GM18511 (cell line): ENCODE data around the gene CGB2.
"Not testable (repeated sequence)": the region's sequence is repeated elsewhere in the genome, so short reads cannot be mapped to it uniquely, and the experiment has no call there.

Experiments
- ATAC-seq: cut with Tn5 transposase; IDR thresholded peaks from one replicate; pipeline ENCODE4 v1.9.1; 2021; ENCODE audit warnings: mild to moderate bottlenecking, moderate library complexity; ENCODE audit not compliant: unreplicated experiment

CGB2 gene

DNA sequence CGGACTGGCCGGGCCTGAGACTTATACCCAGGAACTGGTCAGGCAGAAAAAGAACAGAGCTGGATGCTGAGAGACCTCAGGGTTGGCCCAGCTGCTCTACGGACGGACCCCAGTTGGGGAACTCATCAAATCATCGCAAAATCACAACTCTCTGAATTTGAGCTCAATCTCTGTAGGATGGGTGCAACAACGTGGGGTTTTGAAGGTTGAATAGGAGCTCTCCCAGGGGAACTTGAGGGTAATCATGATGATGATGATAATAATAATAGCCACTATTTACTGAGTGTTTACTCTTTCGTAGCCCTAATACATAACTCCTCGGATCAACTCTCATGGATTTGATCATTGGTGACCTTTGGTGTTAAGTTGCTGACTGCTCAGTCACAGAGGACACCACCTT is 1.4 kb upstream of the CGB2 start:
- ATAC-seq: not testable (repeated sequence)

DNA sequence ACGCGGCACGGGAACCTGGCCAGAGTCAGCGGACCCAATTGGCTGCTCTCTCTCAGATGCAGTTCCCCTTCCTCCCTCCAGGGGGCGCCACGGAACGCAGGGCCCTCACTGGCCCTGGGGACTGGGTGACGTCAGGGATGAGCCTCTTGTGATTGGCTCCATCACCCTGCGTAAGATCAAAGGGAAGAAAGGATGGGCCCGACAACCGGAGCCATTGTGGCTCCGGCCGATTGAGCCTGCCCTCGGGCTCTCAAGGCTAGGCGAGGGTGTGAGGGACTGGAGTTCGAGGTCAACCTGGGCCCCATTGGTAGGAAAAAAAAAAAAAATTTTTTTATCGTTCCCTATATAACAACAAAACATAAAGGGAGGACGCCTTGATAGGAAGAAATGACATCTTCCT is 5.1 kb downstream of the CGB2 start, which contains the start of gene CGB1:
Gene CGB1 (minus strand): TSS at position 81 of the 400 bp plus-strand sequence. CDS start 184 bp downstream, outside the sequence.
- not testable (repeated sequence) for ATAC-seq

DNA sequence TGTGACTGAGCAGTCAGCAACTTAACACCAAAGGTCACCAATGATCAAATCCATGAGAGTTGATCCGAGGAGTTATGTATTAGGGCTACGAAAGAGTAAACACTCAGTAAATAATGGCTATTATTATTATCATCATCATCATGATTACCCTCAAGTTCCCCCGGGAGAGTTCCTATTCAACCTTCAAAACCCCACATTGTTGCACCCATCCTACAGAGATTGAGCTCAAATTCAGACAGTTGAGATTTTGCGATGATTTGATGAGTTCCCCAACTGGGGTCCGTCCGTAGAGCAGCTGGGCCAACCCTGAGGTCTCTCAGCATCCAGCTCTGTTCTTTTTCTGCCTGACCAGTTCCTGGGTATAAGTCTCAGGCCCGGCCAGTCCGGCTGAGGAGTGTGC is 6.4 kb downstream of the CGB2 start:
- not testable (repeated sequence) for ATAC-seq

DNA sequence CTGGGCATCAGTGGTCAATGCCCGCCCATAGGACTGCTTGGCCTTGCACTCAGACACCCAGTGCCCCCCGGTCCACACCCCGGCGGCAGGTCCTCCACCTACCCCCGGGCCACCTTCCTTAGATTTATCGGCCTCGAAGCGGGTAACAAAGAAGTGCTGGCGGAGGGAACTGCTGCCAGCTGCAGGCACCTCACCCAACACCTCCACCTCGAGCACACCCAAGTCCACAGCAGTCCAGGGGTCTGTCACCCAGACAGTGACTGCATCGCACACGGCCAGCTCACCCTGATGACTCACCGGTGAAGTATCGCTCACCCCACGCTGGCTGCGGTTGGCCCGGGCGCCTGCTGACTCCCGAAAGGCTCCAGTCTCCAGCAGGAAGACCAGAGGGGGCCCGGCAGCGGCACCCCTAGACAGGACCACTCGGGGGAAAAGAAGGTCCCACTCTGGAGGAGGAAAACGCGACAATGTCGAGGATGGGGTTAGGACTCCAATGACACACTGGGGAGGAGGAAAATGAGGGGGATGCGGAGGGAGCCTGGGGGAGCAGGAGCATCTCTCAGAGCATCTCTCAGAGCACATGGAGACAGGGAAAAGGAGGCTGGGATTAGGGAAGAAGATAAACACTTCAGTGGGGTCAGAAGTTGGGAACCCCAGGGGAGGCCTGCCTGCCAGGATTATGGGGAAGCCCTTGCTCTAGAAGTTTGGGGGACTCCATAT is 7.0 kb downstream of the CGB2 start:
- not testable (repeated sequence) for ATAC-seq

DNA sequence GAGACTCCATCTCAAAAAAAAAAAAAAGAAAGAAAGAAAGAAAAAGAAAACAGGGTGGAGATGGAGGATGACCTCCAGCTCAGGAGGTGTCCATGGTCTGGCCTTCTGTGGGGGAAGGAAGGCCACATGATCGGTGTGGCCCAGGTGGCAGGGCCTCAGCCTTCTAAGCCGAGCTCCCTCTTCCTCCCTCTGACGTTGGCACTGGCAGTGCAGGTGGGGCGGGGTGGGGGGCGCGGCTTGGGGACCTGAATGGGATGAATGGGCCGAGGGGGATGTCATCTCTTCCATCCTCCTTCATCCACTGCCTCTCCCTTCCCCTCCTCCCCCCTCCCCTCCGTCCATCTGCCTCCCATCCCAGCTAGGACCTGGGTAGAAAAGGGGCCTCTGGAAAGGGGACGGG is 8.0 kb downstream of the CGB2 start:
- not testable (repeated sequence) for ATAC-seq

DNA sequence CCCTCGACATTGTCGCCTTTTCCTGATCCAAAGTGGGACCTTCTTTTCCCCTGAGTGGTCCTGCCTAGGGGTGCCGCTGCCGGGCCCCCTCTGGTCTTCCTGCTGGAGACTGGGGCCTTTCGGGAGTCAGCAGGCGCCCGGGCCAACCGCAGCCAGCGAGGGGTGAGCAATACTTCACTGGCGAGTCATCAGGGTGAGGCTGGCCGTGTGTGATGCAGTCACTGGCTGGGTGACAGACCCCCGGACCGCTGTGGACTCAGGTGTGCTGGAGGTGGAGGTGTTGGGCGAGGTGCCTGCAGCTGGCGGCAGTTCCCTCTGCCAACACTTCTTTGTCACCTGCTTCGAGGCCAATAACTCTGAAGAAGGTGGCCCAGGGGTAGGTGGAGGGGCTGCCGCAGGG is 10.5 kb downstream of the CGB2 start:
- no peak for ATAC-seq

DNA sequence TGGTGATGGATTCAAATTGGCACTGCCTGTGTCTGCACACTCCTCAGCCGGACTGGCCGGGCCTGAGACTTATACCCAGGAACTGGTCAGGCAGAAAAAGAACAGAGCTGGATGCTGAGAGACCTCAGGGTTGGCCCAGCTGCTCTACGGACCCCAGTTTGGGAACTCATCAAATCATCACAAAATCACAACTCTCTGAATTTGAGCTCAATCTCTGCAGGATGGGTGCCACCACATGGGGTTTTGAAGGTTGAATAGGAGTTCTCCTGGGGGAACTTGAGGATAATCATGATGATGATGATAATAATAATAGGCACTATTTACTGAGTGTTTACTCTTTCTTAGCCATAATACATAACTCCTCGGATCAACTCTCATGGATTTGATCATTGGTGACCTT is 11.0 kb downstream of the CGB2 start:
- not testable (repeated sequence) for ATAC-seq

DNA sequence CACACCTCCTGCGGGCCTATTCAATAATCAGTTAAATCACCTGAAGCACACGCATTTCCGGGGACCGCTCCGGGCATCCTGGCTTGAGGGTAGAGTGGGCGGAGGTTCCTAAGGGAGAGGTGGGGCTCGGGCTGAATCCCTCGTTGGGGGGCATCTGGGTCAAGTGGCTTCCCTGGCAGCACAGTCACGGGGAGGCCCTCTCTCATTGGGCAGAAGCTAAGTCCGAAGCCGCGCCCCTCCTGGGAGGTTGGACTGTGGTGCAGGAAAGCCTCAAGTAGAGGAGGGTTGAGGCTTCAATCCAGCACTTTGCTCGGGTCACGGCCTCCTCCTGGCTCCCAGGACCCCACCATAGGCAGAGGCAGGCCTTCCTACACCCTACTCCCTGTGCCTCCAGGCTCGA is 11.9 kb downstream of the CGB2 start, which contains the start of gene CGB5:
Gene CGB5 (plus strand): TSS at position 301 of the 400 bp plus-strand sequence. CDS start 362 bp downstream, outside the sequence.
- ATAC-seq: not testable (repeated sequence)

DNA sequence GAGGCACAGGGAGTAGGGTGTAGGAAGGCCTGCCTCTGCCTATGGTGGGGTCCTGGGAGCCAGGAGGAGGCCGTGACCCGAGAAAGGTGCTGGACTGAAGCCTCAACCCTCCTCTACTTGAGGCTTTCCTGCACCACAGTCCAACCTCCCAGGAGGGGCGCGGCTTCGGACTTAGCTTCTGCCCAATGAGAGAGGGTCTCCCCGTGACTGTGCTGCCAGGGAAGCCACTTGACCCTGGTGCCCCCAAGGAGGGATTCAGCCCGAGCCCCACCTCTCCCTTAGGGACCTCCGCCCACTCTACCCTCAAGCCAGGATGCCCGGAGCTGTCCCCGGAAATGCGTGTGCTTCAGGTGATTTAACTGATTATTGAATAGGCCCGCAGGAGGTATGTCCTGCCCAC is 17.3 kb downstream of the CGB2 start, which contains the start of gene CGB8:
Gene CGB8 (minus strand): TSS at position 101 of the 400 bp plus-strand sequence. CDS start 372 bp downstream, outside the sequence.
- ATAC-seq: not testable (repeated sequence)

DNA sequence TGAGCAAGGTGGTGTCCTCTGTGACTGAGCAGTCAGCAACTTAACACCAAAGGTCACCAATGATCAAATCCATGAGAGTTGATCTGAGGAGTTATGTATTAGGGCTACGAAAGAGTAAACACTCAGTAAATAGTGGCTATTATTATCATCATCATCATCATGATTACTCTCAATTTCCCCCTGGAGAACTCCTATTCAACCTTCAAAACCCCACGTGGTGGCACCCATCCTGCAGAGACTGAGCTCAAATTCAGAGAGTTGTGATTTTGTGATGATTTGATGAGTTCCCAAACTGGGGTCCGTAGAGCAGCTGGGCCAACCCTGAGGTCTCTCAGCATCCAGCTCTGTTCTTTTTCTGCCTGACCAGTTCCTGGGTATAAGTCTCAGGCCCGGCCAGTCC is 18.1 kb downstream of the CGB2 start:
- not testable (repeated sequence) for ATAC-seq

DNA sequence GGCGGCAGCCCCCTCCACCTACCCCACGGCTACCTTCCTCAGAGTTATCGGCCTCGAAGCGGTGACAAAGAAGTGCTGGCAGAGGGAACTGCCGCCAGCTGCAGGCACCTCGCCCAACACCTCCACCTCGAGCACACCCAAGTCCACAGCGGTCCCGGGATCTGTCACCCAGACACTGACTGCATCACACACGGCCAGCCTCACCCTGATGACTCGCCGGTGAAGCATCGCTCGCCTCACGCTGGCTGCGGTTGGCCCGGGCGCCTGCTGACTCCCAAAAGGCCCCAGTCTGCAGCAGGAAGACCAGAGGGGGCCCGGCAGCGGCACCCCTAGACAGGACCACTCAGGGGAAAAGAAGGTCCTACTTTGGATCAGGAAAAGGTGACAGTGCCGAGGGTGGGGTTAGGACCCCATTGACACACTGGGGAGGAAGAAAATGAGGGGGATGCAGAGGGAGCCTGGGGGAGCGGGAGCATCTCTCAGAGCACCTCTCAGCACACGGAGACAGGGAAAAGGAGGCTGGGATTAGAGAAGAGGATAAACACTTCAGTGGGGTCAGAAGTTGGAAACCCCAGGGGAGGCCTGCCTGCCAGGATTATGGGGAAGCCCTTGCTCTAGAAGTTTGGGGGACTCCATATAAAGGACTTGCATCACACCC is 18.8 kb downstream of the CGB2 start:
- not testable (repeated sequence) for ATAC-seq

DNA sequence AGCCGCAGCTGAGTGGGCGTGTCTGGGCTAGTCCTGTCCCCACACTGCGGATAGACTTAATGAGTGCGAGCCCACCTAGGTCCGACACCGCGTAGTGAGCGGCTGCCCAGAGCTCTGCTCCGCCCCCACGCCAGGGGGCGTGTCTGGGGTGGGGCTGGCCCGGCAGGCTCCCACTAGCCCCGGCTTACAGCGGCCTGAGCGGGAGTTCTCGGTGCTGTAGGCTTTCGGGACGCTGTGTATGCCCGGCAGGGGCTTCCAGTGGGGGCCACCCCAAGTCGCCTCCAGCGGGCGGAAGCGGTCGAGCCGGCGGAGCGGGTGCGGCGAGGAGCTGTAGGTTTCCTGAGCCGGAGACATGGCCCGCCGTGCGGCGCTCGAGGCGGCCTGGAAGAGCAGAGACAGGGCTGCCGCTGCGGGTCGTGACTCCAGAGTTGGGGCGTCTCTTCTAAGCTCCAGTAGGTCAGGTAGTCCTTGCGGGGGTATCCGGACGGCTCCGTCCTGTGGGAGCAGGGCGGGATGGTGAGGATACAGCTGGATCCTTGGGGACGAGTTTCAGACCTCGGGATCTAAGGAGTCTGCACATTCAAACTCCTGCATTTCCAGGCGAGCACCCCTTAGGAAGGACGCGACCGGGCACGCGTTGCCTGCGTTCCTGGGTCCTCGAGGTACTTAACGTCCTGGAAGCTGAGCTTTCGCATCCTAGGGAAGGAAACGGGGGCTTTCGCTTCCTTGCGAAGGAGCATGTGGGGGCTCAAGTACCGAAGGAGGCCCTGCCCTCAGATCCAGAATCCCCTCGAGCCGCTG is 24.6 kb downstream of the CGB2 start:
- no peak for ATAC-seq

DNA sequence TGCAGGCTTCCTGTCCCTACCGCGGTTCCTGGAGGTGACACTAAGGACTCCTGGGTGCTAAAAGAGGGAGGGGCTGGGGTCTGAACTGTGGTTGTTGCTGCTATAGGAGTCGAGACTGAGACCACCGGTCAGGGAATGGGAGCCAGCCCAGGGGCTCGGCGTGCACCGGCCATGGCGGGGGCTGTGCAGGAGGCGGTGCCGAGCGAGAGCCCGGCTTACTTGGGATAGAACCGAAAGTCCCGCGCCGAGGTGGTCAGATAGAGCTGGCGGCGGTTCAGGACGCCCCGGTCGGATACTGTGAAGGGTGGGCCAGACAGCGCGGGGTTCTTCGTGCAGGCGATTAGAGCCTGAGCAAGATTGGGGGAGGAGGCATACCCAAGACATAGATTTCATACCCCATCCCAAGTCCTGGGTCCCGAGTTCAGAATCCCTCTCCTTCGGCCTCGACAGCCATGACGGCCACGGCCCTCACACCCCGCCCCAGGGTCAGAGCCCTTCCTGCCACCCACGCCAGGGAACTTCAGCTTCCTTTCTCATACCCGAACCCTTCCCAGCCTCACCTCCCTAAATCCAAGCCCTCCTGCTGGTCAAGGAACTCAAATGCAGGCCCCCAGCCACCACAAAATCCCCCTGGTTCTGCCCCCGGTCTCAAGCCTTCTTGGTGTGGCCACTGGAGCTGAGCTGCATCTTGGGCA is 25.4 kb downstream of the CGB2 start:
- ATAC-seq: not testable (repeated sequence)

DNA sequence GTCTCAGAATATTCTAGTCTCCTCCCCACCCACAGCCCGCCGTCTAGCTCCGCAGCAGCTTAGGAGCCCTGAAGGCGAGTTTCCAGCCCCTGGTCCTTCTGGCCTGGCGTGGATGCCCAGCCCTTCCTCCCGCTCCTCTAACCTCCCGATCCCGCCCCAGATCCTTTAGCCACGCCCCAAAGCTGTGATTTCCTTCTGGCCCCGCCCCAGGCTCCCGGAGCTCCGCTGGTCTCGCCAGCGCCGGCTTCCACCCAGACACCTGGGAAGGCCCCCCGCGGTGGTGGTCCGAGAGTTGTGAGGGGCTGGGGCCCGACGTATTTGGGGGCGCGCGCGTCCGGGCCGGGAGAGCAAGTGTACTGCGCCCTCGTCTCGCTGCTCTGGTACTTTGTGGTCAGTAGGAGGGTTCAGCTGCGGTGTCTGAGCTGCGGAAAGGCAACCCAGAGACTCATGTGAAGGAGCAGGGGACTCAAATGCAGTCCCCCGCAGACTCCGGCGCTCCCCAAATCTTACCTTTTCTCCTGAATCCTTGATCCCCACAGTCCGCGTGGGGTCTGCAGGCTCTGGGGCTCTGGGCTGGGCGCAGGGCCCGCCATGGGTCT is 26.0 kb downstream of the CGB2 start, which contains the start of gene CGB7:
Gene CGB7 (minus strand): TSS at position 114 of the 599 bp plus-strand sequence. CDS start 2,374 bp downstream, outside the sequence.
- ATAC-seq: no peak

DNA sequence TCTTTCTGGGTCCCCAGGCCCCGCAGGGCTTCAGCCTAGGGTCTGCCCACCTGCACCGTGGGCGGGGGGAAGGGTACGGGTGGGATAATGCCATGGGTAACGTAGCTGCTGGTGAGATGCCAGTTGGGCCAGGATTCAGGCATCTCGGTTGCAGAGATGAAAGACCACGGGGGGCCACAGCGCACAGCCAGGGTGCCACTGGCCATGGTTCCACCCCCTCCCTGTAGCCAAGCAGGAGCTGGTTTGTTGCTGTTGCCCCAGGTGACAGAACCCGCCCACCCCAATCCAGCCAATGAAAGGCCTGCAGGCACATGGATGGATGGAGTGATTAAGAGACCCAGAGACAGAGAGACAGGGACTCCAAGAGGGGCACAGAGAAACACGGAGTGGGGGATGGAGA is 26.9 kb downstream of the CGB2 start:
- ATAC-seq: no peak

DNA sequence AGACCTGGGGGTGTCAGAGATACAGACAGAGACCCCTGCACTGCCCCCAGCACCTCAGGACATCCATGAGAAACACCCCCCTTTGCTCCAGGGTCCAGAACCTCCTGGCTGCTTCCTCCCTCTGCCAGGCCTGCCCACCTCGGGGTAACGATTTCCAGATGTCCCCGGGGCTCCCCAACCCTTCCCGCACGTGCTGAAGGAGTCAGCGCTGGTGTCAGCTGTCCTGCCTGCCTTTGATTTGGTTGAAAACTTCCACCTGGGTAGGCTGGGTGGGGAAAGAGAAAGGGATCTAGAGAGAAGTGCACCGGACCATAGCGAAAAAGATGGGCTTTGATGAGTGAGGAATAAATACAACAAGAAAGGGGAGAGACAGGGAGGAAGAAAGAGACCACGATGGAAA is 27.4 kb downstream of the CGB2 start:
- ATAC-seq: no peak

DNA sequence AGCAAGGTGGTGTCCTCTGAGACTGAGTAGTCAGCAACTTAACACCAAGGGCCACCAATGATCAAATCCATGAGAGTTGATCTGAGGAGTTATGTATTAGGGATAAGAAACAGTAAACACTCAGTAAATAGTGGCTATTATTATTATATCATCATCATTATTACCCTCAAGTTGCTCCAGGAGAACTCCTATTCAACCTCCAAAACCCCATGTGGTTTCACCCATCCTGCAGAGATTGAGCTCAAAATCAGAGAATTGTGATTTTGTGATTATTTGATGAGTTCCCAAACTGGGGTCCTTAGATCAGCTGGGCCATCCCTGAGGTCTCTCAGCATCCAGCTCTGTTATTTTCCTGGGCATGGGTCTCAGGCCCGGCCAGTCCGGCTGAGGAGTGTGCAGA is 29.3 kb downstream of the CGB2 start:
- no peak for ATAC-seq

DNA sequence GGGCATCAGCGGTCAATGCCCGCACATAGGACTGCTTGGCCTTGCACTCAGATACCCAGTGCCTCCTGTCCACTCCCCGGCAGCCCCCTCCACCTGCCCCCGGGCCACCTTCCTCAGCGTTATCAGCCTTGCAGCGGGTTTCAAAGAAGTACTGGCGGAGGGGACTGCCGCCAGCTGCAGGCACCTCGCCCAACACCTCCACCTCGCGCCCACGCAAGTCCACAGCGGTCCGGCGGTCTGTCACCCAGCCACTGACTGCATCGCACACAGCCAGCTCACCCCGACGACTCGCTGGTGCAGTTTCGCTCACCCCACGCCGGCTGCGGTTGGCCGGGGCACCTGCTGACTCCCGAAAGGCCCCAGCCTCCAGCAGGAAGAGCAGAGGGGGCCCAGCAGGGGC is 29.8 kb downstream of the CGB2 start:
- ATAC-seq: no peak

DNA sequence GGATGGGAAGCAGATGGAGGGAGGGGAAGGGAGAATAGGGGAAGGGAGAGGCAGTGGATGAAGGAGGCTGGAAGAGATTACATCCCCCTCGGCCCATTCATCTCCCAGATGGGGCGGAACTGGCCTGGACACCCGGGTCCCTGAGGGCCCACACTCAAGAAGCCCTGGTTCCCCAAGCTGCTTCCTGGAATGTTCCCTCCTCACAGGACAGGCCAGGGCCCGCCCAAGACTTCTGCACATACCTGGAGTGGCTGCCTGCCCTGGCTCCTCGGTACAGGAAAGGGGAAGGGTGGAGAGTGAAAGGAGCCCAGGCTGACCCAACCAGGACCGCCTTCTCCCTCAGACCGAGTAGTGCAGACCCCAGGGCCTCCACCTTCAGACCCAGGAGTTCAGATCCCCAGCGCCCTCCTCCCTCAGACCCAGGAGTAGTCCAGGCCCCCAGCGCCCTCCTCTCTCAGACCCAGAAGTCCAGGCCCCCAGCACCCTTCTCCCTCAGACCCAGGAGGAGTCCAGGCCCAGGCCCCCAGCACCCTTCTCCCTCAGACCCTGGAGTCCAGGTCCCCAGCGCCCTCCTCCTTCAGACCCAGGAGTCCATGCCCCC is 32.4 kb downstream of the CGB2 start:
- no peak for ATAC-seq
